PFSK-1 (cell line): ENCODE results near the gene CAMSAP2.

Source experiments
- POLR2AphosphoS5 ChIP-seq: IDR thresholded peaks from 2 replicates; pipeline ENCODE4 v1.6.1; 2012; ENCODE audit warnings: low read depth, mild to moderate bottlenecking, control low read depth, low read length, moderate library complexity
- REST ChIP-seq, 2 experiments: IDR thresholded peaks; 2 replicates each; pipeline versions ENCODE4 v1.6.1 to v1.8.0; 2011 to 2012; ENCODE audit warnings: low read depth in 2 of 2, low read length in 2 of 2, control low read depth in 1 of 2, inconsistent platforms in 1 of 2, mild to moderate bottlenecking in 1 of 2, moderate library complexity in 1 of 2; ENCODE audit not compliant: insufficient read depth in 1 of 2
- SIN3A ChIP-seq: IDR thresholded peaks from 2 replicates; pipeline ENCODE4 v1.6.1; 2012; ENCODE audit warnings: mild to moderate bottlenecking, low read length, moderate library complexity, borderline replicate concordance; ENCODE audit not compliant: insufficient read depth
- TAF1 ChIP-seq: IDR thresholded peaks from 2 replicates; pipeline ENCODE4 v1.6.1; 2012; ENCODE audit warnings: low read length, control low read depth, borderline replicate concordance; ENCODE audit not compliant: insufficient read depth

GRCh38 chr1:200900877-200901276 is 162.2 kb downstream of the CAMSAP2 start:
- TF ChIP-seq REST (IDR thresholded peaks at IDR 0.05; ENCODE audit: insufficient read depth in 1 of 2, low read depth in 2 of 2, low read length in 2 of 2), result no peak
- no peak for TF ChIP-seq POLR2AphosphoS5
- no peak for TF ChIP-seq SIN3A
- no peak for TF ChIP-seq TAF1
